Adrenal gland (tissue), 12 donors: ENCODE results near the gene HYAL4. TPM values are rescaled to one million over a fixed set of nuclear protein-coding genes. Genes with fewer than 3 reads are reported as not detected.

ENCODE experiments used
- DNase-seq, 7 donors: peaks; one replicate each; pipeline ENCODE4 v3.0.0-alpha.2; 2019 to 2020
- H3K27ac ChIP-seq, 5 donors: fragments of 200-600 bp; sonication (generic) in 4 of 5; 1 replicate in 3 of 5; 2 replicates in 2 of 5; pipeline versions ENCODE4 v1.5.1 to v1.8.0; 2016 to 2020; ENCODE audit warnings: mild to moderate bottlenecking in 1 of 5
- H3K27me3 ChIP-seq: fragments of 200-600 bp; 2 replicates; pipeline ENCODE4 v1.8.0; 2021
- H3K36me3 ChIP-seq, 2 donors: fragments of 200-600 bp; replicated peaks in 1 of 2; 1 replicate in 1 of 2; 2 replicates in 1 of 2; pipeline versions ENCODE4 v1.5.1 to v1.8.0; 2018 to 2022
- H3K4me1 ChIP-seq, 2 donors: fragments of 200-600 bp; replicated peaks in 1 of 2; 1 replicate in 1 of 2; 2 replicates in 1 of 2; pipeline versions ENCODE4 v1.5.1 to v1.8.0; 2018 to 2021
- H3K4me3 ChIP-seq, 4 donors: fragments of 200-600 bp; sonication (generic) in 3 of 4; one replicate each; pipeline ENCODE4 v1.5.1; 2016 to 2018
- H3K9me3 ChIP-seq, 3 donors: fragments of 200-600 bp; sonication (generic) in 1 of 3; replicated peaks in 1 of 3; 1 replicate in 2 of 3; 2 replicates in 1 of 3; pipeline versions ENCODE4 v1.5.1 to v1.8.0; 2016 to 2021
- POLR2A ChIP-seq, 2 donors: fragments of 450-650 bp; IDR thresholded peaks; one replicate each; pipeline ENCODE4 v1.6.1; 2017; ENCODE audit warnings: antibody characterized with exemption in 2 of 2, mild to moderate bottlenecking in 2 of 2, moderate library complexity in 1 of 2
- WGBS, 4 donors: extraction: QIAGEN DNeasy Blood & Tissue Kit in 2 of 4; methylation state at CpG; one replicate each; pipeline versions ENCODE4 v1.1.5 to v1.1.7; 2013 to 2017; 5-methylcytosine and 5-hydroxymethylcytosine counted together
- intact Hi-C, 2 donors: fragments of 100-400 bp; cut with DNase I; formaldehyde crosslinking; loops; one replicate each; pipeline versions ENCODE4 v1.14.1 to v1.15.0; 2022 to 2023
- polyA plus RNA-seq, 3 donors: library from polyadenylated mRNA; stranded (reverse); fragments of 200-250 nt in 2 of 3; fragments of 350-450 nt in 1 of 3; fragmentation: Illumina TruSeq in 1 of 3; extraction: RNeasy Lipid Tissue Mini Kit (QIAGEN cat#74804) in 1 of 3; gene quantifications; one replicate each; pipeline ENCODE4 v1.2.3, GENCODE V29; 2013 to 2014
- total RNA-seq, 9 donors: library from RNA; depleted of rRNA in 4 of 9; stranded (reverse); fragments of >200 nt in 4 of 9; fragments of 120-200 nt in 1 of 9; fragmentation: NEBNext Ultra II Directional in 1 of 9; extraction: Animal tissue kit (Norgen Biotek cat#: 25700) in 1 of 9; gene quantifications; one replicate each; pipeline versions ENCODE4 v1.1.0 to v1.2.4, GENCODE V29; 2013 to 2023
- TF ChIP-seq, protein P1 (sequence below), 6 experiments: fragments of 450-650 bp in 4 of 6; fragments of 200-600 bp in 2 of 6; sonication (generic) in 1 of 6; IDR thresholded peaks; 1 replicate in 5 of 6; 2 replicates in 1 of 6; pipeline versions ENCODE4 v1.5.1 to v1.8.0; 2016 to 2021; ENCODE audit warnings: antibody characterized with exemption in 6 of 6, mild to moderate bottlenecking in 2 of 6, moderate library complexity in 1 of 6
- donor health status: healthy with polysubstance abuse.
- donor health status: Bipolar disorder and iron deficiency.
- donor health status: DM: yes; HTN: yes; CAD: no.
- donor health status: DM: no; HTN: no; CAD: no.
- donor health status: DM: no; HTN: no; CAD: no.
- donor health status: DM: yes; HTN: yes; CAD: no.

Gene HYAL4
- total and polyA plus RNA-seq, 12 donors: 0.17 TPM; not detected in 11

DNA sequence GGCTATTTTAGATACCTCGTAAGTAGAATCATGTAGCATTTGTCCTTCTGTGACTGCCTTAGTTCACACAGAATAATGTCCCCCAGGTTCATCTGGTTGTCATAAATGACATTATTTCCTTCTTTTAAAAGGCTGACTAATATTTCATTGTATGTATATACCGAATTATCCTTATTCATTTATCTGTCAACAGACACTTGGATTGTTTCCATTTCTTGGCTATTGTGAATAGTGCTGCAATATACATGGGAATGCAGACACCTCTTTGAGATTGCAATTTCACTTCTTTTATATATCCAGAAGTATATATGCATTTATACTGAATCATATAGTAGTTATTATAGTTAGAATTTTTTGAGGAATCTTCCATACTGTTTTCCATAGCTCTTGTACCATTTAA, 24.1 kb upstream of the HYAL4 start:
- 84 to 86% (median 85%) methylated on average over 2 of the region's 2 CpGs for WGBS, 4 donors
- H3K4me3 ChIP-seq: no peak overlapping the region
- H3K4me1 ChIP-seq: no peaks in the 10 kb centered on the region
- H3K36me3 ChIP-seq: no peaks in the 10 kb centered on the region
- H3K9me3 ChIP-seq: no peaks in the 10 kb centered on the region
- H3K27me3 ChIP-seq: no peaks in the 10 kb centered on the region
- TF ChIP-seq POLR2A (IDR thresholded peaks at IDR 0.05): no peak
- TF ChIP-seq, protein P1, sequence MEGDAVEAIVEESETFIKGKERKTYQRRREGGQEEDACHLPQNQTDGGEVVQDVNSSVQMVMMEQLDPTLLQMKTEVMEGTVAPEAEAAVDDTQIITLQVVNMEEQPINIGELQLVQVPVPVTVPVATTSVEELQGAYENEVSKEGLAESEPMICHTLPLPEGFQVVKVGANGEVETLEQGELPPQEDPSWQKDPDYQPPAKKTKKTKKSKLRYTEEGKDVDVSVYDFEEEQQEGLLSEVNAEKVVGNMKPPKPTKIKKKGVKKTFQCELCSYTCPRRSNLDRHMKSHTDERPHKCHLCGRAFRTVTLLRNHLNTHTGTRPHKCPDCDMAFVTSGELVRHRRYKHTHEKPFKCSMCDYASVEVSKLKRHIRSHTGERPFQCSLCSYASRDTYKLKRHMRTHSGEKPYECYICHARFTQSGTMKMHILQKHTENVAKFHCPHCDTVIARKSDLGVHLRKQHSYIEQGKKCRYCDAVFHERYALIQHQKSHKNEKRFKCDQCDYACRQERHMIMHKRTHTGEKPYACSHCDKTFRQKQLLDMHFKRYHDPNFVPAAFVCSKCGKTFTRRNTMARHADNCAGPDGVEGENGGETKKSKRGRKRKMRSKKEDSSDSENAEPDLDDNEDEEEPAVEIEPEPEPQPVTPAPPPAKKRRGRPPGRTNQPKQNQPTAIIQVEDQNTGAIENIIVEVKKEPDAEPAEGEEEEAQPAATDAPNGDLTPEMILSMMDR (IDR thresholded peaks at IDR 0.05): no peak
- H3K27ac ChIP-seq: no peak overlapping the region
- DNase-seq: no peak
- intact Hi-C loops: no loop called here

DNA sequence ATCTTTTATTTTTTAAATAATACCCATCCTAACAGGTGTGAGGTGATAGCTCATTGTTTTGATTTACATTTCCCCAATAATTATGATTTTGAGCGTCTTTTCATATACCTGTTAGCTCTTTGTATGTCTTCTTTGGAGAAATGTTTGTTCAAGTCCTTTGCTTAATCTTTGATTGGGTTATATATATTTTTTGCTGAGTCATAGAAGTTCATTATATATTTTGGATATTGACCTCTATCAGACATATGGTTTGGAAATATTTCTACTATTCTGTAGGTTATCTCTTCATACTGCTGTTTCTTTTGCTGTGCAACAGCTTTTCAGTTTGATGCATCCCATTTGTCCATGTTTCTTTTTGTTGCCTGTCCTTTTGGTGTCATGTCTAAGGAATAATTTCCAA, 23.6 kb upstream of the HYAL4 start:
- intact Hi-C loops: no loop called here
- Histone ChIP-seq H3K27me3 (no peaks in the 10 kb centered on the region), H3K36me3 (no peaks in the 10 kb centered on the region), H3K4me3 (no peak overlapping the region), H3K9me3 (no peaks in the 10 kb centered on the region), H3K27ac (no peak overlapping the region), H3K4me1 (no peaks in the 10 kb centered on the region)
- WGBS, 4 donors: 78 to 92% (median 84%) methylated on average over 1 of the region's 1 CpG
- TF ChIP-seq, protein P1 (IDR thresholded peaks at IDR 0.05): no peak
- TF ChIP-seq POLR2A (IDR thresholded peaks at IDR 0.05): no peak
- DNase-seq: no peak

DNA sequence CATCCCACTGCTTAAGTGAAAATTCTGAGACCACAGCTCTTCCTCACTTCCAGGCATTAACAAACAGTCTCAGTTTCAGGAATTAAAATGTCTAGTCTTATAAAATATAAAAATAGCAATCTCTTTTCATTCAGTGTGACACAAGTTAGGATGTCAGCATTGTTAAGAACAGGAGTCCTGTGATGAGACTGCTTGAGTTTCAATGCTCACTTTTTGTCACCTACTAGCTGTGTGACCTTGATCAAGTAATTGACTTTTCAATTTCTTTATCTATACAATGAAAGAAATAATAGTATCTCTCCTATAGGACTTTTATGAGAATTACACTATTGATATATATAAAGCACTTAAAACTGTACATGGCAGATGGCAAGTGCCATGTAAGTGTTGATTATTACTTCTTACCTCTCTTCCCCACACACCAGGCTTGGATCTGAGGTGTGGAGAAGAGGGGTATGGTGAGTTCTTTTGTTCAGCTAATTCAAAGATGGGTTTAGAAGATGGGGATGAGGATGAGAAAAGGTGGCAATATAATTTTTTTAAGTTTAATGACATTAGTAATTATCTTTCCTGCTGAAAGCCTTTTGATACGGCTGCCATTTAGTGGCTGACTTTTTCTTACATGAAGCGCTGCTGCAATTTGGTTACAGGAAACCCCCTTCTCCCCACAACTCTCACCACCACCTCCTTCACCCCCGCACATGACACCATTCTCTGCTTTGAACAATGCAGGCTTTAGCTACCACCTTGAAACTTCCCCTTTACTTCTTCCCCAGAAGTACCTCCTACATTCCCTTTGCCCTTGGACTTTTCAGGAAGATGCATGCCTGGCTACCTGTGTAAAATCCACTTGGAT, 20.8 kb upstream of the HYAL4 start:
- H3K27me3 ChIP-seq: no peaks in the 10 kb centered on the region

GRCh38 chr7:123824754-123825067, 20.3 kb upstream of the HYAL4 start:
- no peak overlapping the region for H3K4me3 ChIP-seq
- H3K9me3 ChIP-seq: no peaks in the 10 kb centered on the region
- H3K27ac ChIP-seq: no peak overlapping the region
- 31 to 53% (median 35%) methylated on average over 1 of the region's 1 CpG for WGBS, 4 donors
- no peaks in the 10 kb centered on the region for H3K27me3 ChIP-seq
- H3K36me3 ChIP-seq: no peaks in the 10 kb centered on the region
- H3K4me1 ChIP-seq: no peaks in the 10 kb centered on the region
- DNase-seq: no peak
- TF ChIP-seq POLR2A (IDR thresholded peaks at IDR 0.05): no peak
- TF ChIP-seq, protein P1 (IDR thresholded peaks at IDR 0.05): no peak
- intact Hi-C loops: no loop called here

More for the DNA sequence above, 20.8 kb upstream of the HYAL4 start:
- Histone ChIP-seq H3K4me3 (no peak overlapping the region), H3K27ac (no peak overlapping the region), H3K9me3 (no peaks in the 10 kb centered on the region), H3K4me1 (no peaks in the 10 kb centered on the region), H3K36me3 (no peaks in the 10 kb centered on the region)
- TF ChIP-seq, protein P1 (IDR thresholded peaks at IDR 0.05): no peak
- TF ChIP-seq POLR2A (IDR thresholded peaks at IDR 0.05): no peak
- 76 to 92% (median 81%) methylated on average over 3 of the region's 3 CpGs for WGBS, 4 donors
- intact Hi-C loops: no loop called here
- DNase-seq: no peak
